Measurements from ENCODE around the gene MAP6D1.

DNA sequence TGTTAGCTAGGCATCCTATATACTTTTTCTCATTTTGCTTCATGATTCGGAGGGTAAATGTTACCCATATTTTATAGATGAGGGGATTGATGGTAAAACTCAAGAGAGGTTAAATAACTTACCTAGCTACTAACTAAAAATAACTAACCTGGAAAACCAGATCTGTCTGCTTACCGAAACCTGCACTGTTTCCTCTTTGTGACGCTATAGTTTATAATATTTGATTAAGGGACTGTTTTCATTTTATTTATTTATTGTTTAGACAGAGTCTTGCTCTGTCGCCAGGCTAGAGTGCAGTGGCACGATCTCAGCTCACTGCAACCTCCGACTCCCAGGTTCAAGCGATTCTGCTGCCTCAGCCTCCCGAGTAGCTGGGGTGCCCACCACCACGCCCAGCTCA is 55.9 kb downstream of the MAP6D1 start:
- TF ChIP-seq, protein P1, sequence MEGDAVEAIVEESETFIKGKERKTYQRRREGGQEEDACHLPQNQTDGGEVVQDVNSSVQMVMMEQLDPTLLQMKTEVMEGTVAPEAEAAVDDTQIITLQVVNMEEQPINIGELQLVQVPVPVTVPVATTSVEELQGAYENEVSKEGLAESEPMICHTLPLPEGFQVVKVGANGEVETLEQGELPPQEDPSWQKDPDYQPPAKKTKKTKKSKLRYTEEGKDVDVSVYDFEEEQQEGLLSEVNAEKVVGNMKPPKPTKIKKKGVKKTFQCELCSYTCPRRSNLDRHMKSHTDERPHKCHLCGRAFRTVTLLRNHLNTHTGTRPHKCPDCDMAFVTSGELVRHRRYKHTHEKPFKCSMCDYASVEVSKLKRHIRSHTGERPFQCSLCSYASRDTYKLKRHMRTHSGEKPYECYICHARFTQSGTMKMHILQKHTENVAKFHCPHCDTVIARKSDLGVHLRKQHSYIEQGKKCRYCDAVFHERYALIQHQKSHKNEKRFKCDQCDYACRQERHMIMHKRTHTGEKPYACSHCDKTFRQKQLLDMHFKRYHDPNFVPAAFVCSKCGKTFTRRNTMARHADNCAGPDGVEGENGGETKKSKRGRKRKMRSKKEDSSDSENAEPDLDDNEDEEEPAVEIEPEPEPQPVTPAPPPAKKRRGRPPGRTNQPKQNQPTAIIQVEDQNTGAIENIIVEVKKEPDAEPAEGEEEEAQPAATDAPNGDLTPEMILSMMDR (conservative IDR thresholded peaks at IDR 0.05 in 1 of 2, IDR thresholded peaks at IDR 0.05 in 1 of 2; ENCODE audit: low read depth in 1 of 2, low read length in 2 of 2), result no peak
- no peak for TF ChIP-seq EZH2 (IDR thresholded peaks at IDR 0.05; ENCODE audit: low read length, missing control alignments)

All from fibroblast of lung (primary cell).